Central memory CD8-positive, alpha-beta T cell (primary cell): ENCODE data around the gene ARHGAP12.

Experiments used
- ATAC-seq: fragments of 150-1000 bp; cut with Tn5 transposase; replicated peaks from 2 replicates; pipeline ENCODE4 v1.10.0; 2022; ENCODE audit warnings: mild to moderate bottlenecking, moderate FRiP score, moderate number of reproducible peaks; ENCODE audit not compliant: poor library complexity, severe bottlenecking; ENCODE audit errors: extremely low read depth
- DNase-seq, 2 donors: peaks; one replicate each; pipeline ENCODE4 v3.0.0; 2021; ENCODE audit warnings: low spot score in 2 of 2
- H3K27ac Mint-ChIP-seq: one replicate; pipeline ENCODE4 v1.8.0; 2022; ENCODE audit warnings: low read depth, mild to moderate bottlenecking, moderate library complexity, mixed read lengths
- H3K27me3 Mint-ChIP-seq: one replicate; pipeline ENCODE4 v1.8.0; 2022; ENCODE audit warnings: mixed read lengths
- H3K36me3 Mint-ChIP-seq: one replicate; pipeline ENCODE4 v1.8.0; 2022; ENCODE audit warnings: mild to moderate bottlenecking, moderate library complexity, mixed read lengths; ENCODE audit not compliant: insufficient read depth
- H3K4me1 Mint-ChIP-seq: one replicate; pipeline ENCODE4 v1.8.0; 2022; ENCODE audit warnings: mixed read lengths
- H3K4me3 Mint-ChIP-seq: one replicate; pipeline ENCODE4 v1.8.0; 2022; ENCODE audit warnings: mild to moderate bottlenecking, moderate library complexity, mixed read lengths
- H3K9me3 Mint-ChIP-seq: one replicate; pipeline ENCODE4 v1.8.0; 2022; ENCODE audit warnings: mixed read lengths

ARHGAP12 gene

GRCh38 chr10:31927884-31928548, 615 bp downstream of the ARHGAP12 start:
- ATAC-seq: peak; percentile 38
- peaks cover 18% of the 10 kb centered on the region for H3K36me3 Mint-ChIP-seq
- peaks cover 61% of the 10 kb centered on the region for H3K4me1 Mint-ChIP-seq
- H3K27me3 Mint-ChIP-seq: no peaks in the 10 kb centered on the region
- H3K27ac Mint-ChIP-seq: peak overlapping the region; percentile 58
- DNase-seq: peak; percentile 24 to 27
- H3K9me3 Mint-ChIP-seq: no peaks in the 10 kb centered on the region
- H3K4me3 Mint-ChIP-seq: peak overlapping the region; percentile 93

GRCh38 chr10:31927565-31927883, 1.1 kb downstream of the ARHGAP12 start:
- Mint-ChIP-seq H3K27me3 (no peaks in the 10 kb centered on the region), H3K36me3 (peaks cover 18% of the 10 kb centered on the region), H3K9me3 (no peaks in the 10 kb centered on the region), H3K27ac (peak overlapping the region; percentile 58), H3K4me3 (peak overlapping the region; percentile 93), H3K4me1 (peaks cover 66% of the 10 kb centered on the region)
- ATAC-seq (no peak), DNase-seq (peak in 1 of 2 donors; percentile 11)

- Mint-ChIP-seq H3K36me3 (peaks cover 18% of the 10 kb centered on the region), H3K4me3 (peak overlapping the region; percentile 93), H3K9me3 (no peaks in the 10 kb centered on the region), H3K27ac (peak overlapping the region; percentile 58), H3K27me3 (no peaks in the 10 kb centered on the region), H3K4me1 (peaks cover 68% of the 10 kb centered on the region)
- ATAC-seq (no peak), DNase-seq (no peak)
Observed at GRCh38 chr10:31926765-31927564, 1.7 kb downstream of the ARHGAP12 start.

GRCh38 chr10:31926160-31926559, 2.5 kb downstream of the ARHGAP12 start:
- Mint-ChIP-seq H3K27ac (no peak overlapping the region), H3K9me3 (no peaks in the 10 kb centered on the region), H3K27me3 (no peaks in the 10 kb centered on the region), H3K4me1 (peaks cover 76% of the 10 kb centered on the region), H3K36me3 (peaks cover 17% of the 10 kb centered on the region), H3K4me3 (no peak overlapping the region)
- ATAC-seq: no peak
- no peak for DNase-seq

- no peaks in the 10 kb centered on the region for H3K9me3 Mint-ChIP-seq
- H3K27me3 Mint-ChIP-seq: no peaks in the 10 kb centered on the region
- H3K36me3 Mint-ChIP-seq: peaks cover 14% of the 10 kb centered on the region
- H3K27ac Mint-ChIP-seq: no peak overlapping the region
- ATAC-seq (no peak), DNase-seq (no peak)
- no peak overlapping the region for H3K4me3 Mint-ChIP-seq
- peaks cover 73% of the 10 kb centered on the region for H3K4me1 Mint-ChIP-seq
Observed at GRCh38 chr10:31924833-31925232, 3.8 kb downstream of the ARHGAP12 start.

GRCh38 chr10:31923389-31923788, 5.2 kb downstream of the ARHGAP12 start:
- no peak overlapping the region for H3K4me3 Mint-ChIP-seq
- H3K27ac Mint-ChIP-seq: no peak overlapping the region
- DNase-seq: no peak
- H3K4me1 Mint-ChIP-seq: peaks cover 70% of the 10 kb centered on the region
- peaks cover 7% of the 10 kb centered on the region for H3K36me3 Mint-ChIP-seq
- H3K27me3 Mint-ChIP-seq: no peaks in the 10 kb centered on the region
- no peaks in the 10 kb centered on the region for H3K9me3 Mint-ChIP-seq
- ATAC-seq: no peak

GRCh38 chr10:31921031-31921430, 7.6 kb downstream of the ARHGAP12 start:
- peak overlapping the region; percentile 39 for H3K4me3 Mint-ChIP-seq
- no peak for ATAC-seq
- peaks cover 64% of the 10 kb centered on the region for H3K4me1 Mint-ChIP-seq
- H3K27ac Mint-ChIP-seq: no peak overlapping the region
- H3K9me3 Mint-ChIP-seq: no peaks in the 10 kb centered on the region
- H3K36me3 Mint-ChIP-seq: peaks cover 1% of the 10 kb centered on the region
- H3K27me3 Mint-ChIP-seq: no peaks in the 10 kb centered on the region
- no peak for DNase-seq

GRCh38 chr10:31920538-31920937, 8.1 kb downstream of the ARHGAP12 start:
- Mint-ChIP-seq H3K4me3 (no peak overlapping the region), H3K27me3 (no peaks in the 10 kb centered on the region), H3K27ac (no peak overlapping the region), H3K36me3 (peaks cover 1% of the 10 kb centered on the region), H3K9me3 (no peaks in the 10 kb centered on the region), H3K4me1 (peaks cover 64% of the 10 kb centered on the region)
- ATAC-seq: no peak
- no peak for DNase-seq

GRCh38 chr10:31918671-31919409, 9.8 kb downstream of the ARHGAP12 start:
- ATAC-seq: no peak
- H3K27ac Mint-ChIP-seq: no peak overlapping the region
- no peaks in the 10 kb centered on the region for H3K27me3 Mint-ChIP-seq
- H3K36me3 Mint-ChIP-seq: peaks cover 1% of the 10 kb centered on the region
- H3K9me3 Mint-ChIP-seq: no peaks in the 10 kb centered on the region
- H3K4me1 Mint-ChIP-seq: peaks cover 47% of the 10 kb centered on the region
- DNase-seq: no peak
- no peak overlapping the region for H3K4me3 Mint-ChIP-seq

GRCh38 chr10:31914370-31914769, 14.3 kb downstream of the ARHGAP12 start:
- Mint-ChIP-seq H3K4me1 (peaks cover 57% of the 10 kb centered on the region), H3K4me3 (no peak overlapping the region), H3K9me3 (no peaks in the 10 kb centered on the region), H3K27me3 (no peaks in the 10 kb centered on the region), H3K27ac (no peak overlapping the region), H3K36me3 (no peaks in the 10 kb centered on the region)
- DNase-seq (no peak), ATAC-seq (no peak)

- Mint-ChIP-seq H3K9me3 (no peaks in the 10 kb centered on the region), H3K27me3 (no peaks in the 10 kb centered on the region), H3K4me3 (no peak overlapping the region), H3K36me3 (peaks cover 6% of the 10 kb centered on the region), H3K4me1 (peaks cover 53% of the 10 kb centered on the region), H3K27ac (peak overlapping the region; percentile 50)
- ATAC-seq (no peak), DNase-seq (no peak)
Observed at GRCh38 chr10:31912898-31913850, 15.5 kb downstream of the ARHGAP12 start.

GRCh38 chr10:31912289-31912688, 16.3 kb downstream of the ARHGAP12 start:
- Mint-ChIP-seq H3K27me3 (no peaks in the 10 kb centered on the region), H3K4me3 (no peak overlapping the region), H3K9me3 (no peaks in the 10 kb centered on the region), H3K27ac (no peak overlapping the region), H3K4me1 (peaks cover 49% of the 10 kb centered on the region), H3K36me3 (peaks cover 9% of the 10 kb centered on the region)
- no peak for DNase-seq
- ATAC-seq: no peak
